Myocyte (in vitro differentiated cells): Measurements from ENCODE around the gene PAK6. TPM values are rescaled to one million over a fixed set of nuclear protein-coding genes. Genes with fewer than 3 reads are reported as not detected.

Experiments
- DNase-seq: peaks from one replicate; pipeline ENCODE4 v3.0.0-alpha.2; 2012; ENCODE audit warnings: low read depth
- total RNA-seq: library from RNA; depleted of rRNA; stranded (reverse); fragments of >200 nt; gene quantifications from 2 replicates; pipeline ENCODE4 v1.2.3, GENCODE V29; 2014

PAK6 gene
- total RNA-seq, 1 donor from 2014 or later: 0.48 TPM

DNA sequence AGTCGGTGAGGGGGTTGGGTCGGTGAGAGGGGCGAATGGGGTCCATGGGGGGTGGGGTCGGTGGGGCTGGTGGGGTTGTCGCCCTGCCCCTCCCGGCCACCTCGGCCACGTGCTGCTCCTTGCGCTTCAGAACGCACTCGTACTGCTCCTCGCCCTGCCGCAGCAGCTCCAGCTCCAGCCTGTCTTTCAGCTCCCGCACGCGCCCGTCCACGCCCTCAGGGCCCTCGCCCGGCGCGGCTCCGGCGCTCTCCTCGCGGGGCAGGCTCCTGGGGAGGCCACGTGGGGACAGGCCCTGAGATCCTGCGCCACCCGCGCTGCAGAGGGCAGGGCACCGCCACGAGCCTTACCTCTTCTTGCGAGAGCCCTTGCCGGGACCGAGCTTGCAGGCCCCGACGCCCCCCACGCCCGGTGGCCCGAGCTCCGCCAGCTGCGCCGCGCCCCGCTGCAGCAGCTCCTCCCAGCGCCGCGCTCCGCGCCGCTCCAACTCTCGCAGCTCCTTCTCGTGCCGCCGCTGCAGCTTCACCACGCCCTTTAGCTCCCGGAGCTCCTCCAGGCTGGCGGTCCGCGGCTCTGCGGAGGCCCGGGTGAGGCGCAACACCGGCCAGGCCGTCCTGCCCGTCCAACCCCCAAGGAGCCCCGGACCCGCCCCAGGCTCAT lies 52.2 kb downstream of the PAK6 start:
- peak; percentile 58 for DNase-seq

DNA sequence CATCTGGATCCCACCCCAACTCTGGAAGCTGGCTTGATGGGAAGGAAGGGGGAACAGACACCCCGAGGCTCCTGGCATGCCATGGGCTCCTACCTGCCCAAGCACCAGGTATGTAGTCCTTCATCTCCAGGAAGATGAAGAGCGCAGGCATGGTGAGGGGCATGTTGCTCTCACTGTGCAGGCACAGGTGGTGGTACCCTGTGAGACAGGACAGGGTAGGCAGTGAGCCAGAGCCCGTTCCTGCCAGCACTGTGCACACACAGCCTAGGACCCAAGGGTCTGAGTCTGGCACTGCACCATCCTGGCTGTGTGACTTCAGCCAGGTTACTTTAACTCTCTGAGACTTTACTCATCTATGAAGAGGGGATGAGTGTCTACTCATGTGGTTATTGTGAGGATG lies 53.4 kb downstream of the PAK6 start:
- DNase-seq: no peak

DNA sequence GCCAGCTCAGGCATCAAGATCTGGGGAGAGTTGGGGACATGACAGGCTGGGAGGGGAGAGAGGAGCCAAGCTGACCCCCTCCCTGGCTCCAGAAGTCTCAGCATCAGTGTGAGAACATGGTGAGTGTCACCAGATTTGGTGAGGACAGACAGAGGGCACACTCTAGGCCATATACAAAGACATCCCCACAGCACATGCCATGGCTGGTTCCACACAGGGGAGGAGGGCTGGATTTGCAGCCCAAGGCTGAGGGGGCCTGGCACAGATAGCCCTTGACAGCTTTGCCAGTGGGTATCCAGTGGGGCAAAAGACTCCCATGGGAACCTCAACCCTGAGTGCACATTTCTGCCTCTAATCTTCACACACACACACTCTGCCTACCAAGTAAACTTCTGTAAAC lies 54.1 kb downstream of the PAK6 start:
- DNase-seq: no peak

DNA sequence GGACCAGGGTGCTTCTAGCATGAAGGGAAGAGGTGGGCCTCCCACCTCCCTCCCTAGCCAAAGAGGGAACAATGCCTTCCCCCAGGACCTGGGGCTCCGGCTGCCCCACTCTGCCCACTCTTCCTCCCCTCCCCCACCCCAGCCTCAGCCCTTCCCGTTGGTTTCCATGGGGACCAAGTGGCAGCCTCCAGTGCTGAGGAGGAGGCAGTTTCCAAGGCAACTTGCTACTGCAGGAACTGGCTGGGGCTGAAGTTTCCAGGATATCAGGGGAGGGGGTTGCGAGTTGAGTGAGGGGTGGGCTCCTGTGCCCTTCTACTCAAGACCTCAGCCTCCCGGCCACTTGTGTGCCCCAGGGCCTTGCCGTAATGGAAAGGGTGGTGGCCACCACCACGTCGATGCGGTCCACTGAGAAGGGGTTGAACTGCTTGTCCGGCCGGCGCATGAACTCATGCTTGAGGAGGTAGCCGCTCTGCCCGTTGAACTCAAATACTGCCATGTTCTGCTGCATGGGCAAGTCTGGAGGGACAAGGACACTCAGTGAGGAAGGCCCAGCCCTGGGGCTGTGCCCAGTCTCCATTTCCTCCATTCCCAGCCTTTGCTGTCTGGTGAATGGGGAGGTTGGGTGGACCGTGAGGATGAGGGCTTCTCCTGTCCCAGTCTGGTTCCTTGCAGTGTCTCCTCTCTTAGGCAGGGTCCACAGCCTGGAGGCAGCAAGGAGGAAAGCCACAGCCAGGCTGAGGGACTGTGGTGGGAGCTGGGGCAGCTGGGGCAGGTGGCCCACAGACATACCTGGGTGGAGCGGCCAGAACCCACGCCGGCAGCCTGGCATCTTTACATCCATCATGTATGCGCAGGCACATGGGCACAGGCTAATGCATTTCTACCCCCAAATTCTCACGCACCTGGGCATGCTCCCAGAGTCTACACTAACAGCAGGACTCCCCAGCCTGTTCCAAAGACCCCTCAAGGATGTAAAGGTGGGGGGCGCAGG lies 55.3 kb downstream of the PAK6 start:
- no peak for DNase-seq

DNA sequence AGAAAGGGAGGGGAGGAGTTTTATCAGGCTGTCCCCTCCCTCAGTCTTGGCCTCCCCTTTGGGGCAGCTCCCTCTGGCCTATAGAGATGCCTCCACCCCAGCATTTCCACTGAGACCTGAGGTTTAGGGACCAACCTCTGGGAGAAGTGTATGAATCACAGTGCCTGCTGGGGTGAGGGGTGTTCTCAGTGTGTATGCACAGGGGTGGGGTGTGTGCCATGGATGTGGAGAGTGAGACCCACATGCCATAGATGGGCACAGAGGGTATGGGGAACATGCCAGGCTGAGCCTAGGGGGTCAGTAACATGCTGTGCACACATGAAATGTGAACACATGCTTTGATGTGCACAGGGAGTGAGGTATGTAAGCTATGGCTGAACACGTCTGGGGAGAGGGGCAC lies 56.4 kb downstream of the PAK6 start:
- DNase-seq: no peak

DNA sequence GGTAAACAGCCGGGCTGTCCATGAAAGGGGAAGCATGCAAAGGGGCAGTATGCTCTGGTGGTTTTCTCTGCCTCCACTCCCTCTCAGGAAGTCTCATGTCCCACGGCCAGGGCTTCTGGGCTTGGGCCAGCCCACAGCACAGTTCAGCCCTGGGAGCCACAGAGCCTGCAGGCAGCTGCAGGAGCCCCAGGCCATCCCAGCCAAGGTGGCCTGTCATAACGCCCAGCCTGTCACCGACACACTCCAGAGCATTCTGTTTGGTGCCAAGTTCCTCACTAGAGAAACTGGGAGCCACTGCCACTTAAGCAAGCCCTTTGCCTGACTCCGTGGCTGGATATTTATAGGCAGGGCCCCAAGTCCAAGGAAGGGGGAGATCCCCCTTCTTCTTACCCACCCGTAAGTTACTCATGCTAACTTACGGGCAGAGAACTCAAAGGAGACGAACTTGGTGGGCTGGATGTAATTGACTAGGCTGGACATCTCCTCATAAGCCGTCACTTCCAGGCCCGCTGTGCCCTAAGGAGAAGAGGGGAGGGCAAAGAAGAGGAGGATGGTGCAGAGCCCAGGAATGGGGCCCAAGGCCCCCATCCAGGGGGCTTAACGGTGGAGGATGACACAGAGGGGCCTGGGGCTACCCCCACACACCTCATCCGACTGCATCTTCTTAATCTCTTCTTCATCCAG lies 57.2 kb downstream of the PAK6 start:
- peak; percentile 23 for DNase-seq

DNA sequence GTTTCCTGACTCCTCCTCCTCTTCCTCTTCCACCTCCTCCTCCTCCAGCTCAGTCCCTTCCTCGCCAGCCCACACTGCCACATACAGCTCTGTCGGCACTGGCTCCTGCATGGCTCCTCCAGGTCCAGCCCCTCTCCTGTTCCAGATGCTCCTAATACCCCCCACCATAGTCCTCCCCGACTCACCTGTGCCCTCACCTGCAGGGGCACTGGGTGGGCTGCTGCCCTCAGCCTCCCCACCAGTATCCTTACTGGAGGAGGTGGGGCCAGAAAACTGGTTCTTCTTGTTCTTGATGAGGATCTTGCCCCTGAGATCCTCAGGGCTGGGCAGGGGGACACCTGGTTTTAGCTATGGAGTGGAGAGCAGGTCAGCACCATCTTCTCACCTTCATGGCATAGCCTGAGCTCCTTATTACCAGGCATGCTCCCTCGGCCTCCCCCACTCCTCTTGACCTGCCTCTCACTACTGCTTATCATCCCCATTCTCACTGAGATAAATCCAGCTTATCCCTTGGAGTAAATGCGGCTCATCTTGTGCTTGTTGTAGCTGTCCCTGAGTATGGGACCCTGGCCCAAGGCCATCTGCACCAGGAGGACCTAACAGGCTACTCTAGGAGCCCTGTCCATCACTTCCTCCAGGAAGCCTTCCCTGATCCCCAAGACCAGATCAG lies 57.8 kb downstream of the PAK6 start:
- DNase-seq: no peak

DNA sequence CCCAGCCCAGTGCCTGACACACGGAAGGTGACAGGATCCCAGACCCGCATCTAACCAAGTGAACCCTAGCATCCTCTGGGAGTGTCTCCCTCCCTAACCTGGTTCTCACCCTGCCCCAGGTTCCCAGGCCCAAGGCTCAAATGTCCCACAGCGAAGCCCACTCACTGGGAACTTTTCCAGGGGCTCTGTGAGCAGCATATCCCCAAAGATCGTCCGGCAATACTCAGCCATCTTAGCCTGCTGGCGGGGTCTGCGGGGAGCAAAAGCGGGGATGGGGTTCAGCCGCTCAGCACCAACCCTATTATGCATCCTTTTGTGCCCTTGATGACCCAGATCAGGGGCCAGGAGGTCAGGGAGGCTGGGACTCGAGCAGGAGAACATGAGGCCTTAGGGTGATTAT lies 58.5 kb downstream of the PAK6 start:
- DNase-seq: no peak

DNA sequence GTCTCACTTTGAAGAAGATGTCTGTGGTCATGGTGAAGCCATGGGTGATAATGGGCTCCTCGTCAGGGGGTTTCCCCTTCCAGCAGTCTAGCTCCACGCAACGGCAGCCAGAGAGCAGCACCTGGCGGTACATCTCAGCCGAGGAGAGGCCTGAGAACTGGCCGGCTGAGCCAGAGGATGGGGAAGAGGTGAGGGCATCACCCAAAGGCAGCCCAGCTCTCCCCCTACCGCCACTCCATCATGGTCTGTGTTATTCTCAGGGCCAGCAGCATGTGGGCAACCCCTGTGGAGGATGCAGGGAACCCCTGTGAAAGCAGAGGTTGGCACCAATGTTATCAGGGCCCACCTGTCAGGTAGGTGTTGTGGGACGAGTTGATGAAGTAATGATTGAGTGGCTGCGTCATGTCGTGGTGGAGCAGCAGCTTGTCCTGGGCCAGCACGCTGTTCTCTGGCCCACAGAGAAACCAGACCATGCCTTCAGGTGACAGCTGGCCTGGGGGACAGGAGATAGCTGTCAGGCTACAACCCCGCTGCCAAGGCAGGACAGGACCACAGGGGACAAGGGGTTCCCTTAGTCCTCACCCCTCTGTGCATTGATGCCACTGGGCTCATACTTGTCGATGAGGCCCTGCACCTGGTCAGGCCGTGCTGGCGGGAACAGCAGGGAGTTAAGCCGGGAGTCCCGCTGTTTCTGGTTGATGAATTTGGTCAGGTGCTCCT lies 59.5 kb downstream of the PAK6 start:
- DNase-seq: no peak

DNA sequence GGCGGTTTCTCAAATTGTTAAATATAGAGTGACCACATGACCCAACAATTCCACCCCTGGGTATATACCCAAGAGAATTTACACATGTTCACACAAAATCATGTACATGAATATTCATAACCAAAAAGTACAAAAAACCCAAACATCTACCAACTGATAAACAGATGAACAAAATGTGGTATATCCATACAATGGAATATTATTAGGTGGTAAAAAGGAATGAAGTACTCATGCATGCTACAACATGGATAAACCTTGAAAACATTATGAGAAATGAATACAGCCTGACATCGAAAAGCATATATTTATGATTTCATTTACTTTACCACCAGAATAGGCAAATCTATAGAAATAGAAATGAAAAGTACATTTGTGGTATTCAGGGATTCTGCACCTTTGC lies 61.5 kb downstream of the PAK6 start:
- DNase-seq: no peak

DNA sequence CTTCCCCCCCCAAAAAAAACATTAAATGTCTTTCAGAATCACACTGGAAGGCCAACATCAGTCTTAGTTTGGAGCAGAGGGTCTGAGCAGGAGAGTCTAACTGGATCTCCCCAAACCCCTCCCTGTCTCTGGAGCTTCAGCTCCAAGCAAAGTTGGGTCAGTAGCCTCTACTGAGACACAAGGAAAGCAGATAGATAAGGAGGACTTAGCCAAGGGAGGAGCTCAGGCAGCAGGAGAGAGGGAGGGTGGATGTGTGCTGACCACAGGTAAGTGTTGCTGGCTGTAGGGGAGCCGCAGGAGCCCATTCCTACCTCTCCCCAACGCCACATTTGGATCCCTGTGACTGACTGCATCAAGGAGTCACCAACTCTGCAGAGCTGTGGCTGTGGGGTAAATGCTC lies 61.9 kb downstream of the PAK6 start:
- no peak for DNase-seq

DNA sequence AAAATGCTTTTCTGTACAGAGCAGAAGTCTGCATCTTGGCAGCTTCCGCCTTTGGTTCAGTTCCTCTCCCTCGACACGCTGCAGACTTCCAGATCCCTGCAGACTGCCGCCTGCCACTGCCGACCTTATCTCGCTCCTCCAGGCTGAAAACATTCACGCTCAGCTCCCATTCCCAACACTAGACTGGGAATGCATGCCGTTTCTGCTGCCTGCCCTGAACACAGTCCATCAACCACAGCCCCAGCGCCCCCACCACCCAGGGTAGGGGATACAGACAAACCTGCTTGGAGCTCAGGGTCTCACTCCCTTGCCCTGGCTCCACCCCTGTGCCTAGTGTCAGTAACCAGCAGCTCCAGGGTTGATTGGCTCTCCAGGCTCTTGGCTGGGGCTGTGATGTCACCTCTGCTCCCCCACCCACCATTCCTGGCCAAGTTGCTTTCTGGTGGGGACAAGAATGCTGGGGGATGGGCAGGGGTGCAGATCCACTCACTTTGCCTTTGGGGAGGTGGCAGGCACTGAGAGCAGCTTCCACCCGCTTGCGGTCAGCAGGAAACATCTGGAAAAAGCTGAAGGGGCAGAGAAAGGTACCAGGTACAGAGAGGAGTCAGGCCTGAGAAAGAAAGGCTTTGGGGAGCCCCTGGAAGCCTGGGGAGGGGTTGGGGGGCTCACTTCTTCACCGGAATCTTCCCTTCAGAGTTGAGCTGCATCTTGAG lies 62.8 kb downstream of the PAK6 start:
- DNase-seq: no peak

DNA sequence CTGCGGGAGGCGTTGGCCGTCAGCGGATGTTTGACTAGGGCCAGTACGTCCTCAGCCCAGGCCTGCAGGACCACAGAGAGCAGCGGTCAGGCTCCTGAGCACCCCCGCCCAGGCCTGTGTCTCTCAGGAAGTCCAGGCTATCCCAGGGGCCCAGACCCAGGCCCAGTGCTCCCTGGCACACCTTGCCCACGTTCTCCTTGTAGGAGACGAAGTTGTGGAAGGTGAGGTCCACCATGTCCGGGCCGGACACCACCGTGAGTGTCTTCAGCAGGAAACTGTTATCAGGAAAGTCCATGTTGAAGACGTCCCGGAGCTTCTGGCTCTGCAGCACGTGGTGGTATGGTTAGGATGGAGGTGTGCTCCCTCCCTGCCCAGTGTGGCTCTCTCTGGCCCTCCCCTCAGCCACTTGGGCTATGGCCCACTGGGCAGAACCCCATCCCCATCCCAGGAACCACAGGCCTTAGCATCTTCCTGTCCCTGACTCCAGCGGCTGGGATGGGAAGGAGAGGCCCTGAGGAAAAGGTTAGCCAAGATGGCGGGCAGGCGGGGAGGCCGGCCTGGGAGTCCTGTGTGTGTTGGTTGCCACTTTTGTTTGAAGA lies 63.5 kb downstream of the PAK6 start:
- no peak for DNase-seq

DNA sequence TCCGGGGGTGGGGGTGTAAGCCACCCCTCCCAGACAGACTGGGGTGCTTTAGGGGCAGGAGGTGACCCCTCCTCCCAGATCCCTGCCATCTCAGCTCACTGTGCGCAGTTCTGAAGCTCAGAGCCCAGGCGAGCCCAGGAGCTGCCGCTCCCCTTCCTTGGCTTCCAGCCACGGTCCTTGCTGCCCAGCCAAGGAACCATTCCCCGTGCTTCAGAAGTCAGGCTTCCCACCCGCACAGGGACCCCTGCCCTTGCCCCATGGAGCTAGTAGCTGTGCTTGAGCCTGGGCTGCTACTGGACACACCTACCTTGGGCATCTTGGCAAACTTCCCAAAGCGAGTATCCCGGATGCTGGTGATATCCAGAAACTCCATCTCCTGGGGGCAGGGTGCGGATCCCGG lies 64.1 kb downstream of the PAK6 start:
- no peak for DNase-seq

DNA sequence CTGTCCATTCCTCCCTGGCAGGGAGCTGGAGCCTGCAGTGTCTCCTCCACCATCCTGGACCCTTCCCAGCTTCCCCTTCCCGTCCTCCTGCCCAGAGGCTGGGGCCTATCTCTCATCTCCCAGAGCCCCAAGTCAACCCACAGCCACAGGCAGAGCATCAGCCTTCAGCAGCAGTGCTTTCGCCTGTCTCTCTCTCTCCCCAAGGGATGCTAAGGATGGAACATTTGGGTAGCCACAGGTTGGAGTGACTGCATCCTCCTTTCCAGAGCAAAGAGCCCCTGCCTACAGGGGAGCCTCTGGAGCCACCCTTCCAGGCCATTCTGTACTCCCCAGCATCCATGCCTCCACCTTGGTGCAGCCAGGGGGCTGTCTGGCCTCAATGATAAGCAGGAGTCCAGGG lies 64.7 kb downstream of the PAK6 start:
- no peak for DNase-seq

DNA sequence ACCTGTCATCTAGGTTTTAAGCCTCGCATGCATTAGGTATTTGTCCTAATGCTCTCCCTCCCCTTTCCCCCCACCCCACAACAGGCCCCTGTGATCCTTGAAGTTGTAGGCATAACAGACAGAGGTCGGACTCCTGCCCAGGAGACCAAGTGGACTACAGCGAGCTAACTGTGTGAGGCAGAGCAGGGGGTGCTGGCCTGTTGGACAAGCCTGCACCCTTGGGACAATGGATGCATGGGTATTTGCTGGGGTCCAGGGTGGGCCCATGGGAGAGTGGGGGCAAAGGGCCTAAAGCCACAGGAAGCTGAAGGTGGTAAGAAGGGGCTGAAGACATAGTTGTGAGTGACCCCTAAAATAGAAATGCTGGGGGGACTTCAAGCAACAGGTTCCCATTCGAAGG lies 66.4 kb downstream of the PAK6 start:
- no peak for DNase-seq

DNA sequence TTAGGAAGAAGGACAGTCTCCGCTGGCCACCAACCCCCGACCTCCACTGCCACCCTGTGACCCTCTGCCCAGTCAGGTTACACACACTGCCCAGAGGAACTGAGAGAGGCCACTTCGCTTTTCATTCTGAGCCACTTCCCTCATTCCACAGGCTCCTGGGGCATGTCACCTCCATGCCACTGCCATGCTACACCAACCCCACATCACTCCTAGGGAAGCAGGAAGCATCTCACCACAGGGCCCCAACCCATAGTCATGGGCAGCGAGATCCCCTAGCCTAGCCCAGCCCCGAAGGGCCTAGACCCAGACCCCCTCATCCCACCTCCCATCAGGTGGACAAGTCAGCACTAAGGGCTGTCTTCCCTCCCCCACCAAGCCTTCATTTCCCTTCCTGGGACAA lies 67.5 kb downstream of the PAK6 start:
- no peak for DNase-seq

DNA sequence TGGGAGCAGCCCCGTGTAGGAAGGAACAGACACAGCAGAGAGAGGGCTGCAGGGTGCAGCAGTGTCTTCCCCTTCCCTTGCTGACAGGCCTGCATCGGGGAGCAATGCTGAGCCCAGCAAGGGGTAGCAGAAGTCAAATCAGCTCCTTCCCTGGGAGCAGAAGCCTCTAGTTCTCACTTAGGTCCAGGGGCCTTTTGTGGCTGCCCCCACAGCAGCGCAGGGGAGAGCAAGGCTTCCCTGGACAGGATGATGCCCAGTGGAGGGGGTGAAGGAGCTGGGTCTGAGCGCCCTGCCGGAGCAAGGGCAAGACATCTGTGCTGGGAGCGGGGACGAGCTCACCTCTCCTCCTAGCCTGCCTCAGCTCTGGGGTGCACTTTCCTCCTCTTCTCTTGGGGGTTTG lies 68.0 kb downstream of the PAK6 start:
- DNase-seq: no peak

DNA sequence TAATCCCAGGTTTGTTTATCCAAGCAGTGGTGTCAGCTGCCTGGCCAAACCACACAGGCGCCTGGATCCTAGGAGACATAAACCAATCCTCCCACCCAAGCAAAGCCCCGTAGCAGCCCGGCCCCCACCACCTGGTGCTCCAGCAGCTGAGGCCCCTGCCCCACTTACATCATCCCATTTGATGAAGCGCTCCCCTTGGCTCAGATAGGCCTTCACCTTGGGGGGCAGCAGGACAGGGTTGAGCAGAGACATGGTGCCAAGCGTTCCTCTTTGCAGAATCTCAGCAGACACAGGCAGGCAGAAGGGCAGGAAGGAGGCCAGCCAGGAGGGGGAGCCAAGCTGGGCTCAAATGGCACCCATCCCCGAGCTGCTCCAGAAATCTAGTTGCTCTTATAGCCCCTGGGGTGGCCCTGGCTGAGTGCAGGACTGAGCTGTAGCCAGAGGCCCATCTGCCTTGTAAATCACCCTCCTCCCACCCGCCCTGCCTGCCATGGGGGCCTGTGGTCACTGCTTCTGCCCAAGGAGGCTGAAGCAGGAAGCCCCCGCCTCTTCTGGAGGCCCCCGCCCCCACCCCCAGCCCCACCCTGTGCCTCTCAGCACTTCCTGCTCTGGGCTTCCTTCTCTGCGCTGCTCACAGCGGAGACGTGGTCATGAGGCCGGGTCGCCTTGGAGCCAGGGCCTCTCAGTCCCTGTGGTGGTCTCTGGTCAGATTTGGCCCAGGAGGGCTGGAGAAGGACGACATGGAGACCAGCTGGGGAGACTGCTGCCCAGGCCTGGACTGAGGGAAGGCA lies 68.8 kb downstream of the PAK6 start, which contains the start of gene PLCB2:
Gene PLCB2 (minus strand): TSS at position 515 of the 791 bp plus-strand sequence. CDS start 263 bp downstream, at position 252.
- no peak for DNase-seq
